GM23248 (cell line): ENCODE results near the gene PIEZO2. TPM values are rescaled to one million over a fixed set of nuclear protein-coding genes. Genes with fewer than 3 reads are reported as not detected.
"Not testable (repeated sequence)": the region's sequence is repeated elsewhere in the genome, so short reads cannot be mapped to it uniquely, and the experiment has no call there.

Source experiments
- DNase-seq: peaks from one replicate; pipeline ENCODE4 v3.0.0-alpha.2; 2015
- H2AFZ ChIP-seq: fragments of 200-600 bp; sonication (generic); 2 replicates; pipeline ENCODE4 v1.6.1; 2016; ENCODE audit warnings: antibody characterized with exemption
- H3F3A ChIP-seq: fragments of 200-600 bp; sonication (generic); 2 replicates; pipeline ENCODE4 v1.6.1; 2016; ENCODE audit warnings: mild to moderate bottlenecking, antibody characterized with exemption, mixed run types; ENCODE audit not compliant: insufficient read depth
- H3K27ac ChIP-seq: fragments of 200-600 bp; sonication (generic); 2 replicates; pipeline ENCODE4 v1.5.1; 2016; ENCODE audit warnings: mild to moderate bottlenecking
- H3K27me3 ChIP-seq: fragments of 200-600 bp; sonication (generic); replicated peaks from 2 replicates; pipeline ENCODE4 v1.6.1; 2016; ENCODE audit warnings: mild to moderate bottlenecking; ENCODE audit not compliant: insufficient read depth
- H3K36me3 ChIP-seq: fragments of 200-600 bp; sonication (generic); 2 replicates; pipeline ENCODE4 v1.6.1; 2016; ENCODE audit warnings: low read depth, mild to moderate bottlenecking
- H3K4me1 ChIP-seq: fragments of 200-600 bp; sonication (generic); 2 replicates; pipeline ENCODE4 v1.6.1; 2016; ENCODE audit warnings: mild to moderate bottlenecking; ENCODE audit not compliant: insufficient read depth
- H3K4me2 ChIP-seq: fragments of 200-600 bp; sonication (generic); one replicate; pipeline ENCODE4 v1.6.1; 2016; ENCODE audit warnings: mild to moderate bottlenecking; ENCODE audit not compliant: unreplicated experiment
- H3K4me3 ChIP-seq: fragments of 200-600 bp; sonication (generic); 2 replicates; pipeline ENCODE4 v1.5.1; 2016; ENCODE audit warnings: mild to moderate bottlenecking
- H3K79me2 ChIP-seq: fragments of 200-600 bp; sonication (generic); 2 replicates; pipeline ENCODE4 v1.6.1; 2016; ENCODE audit warnings: mild to moderate bottlenecking; ENCODE audit not compliant: insufficient read depth
- H3K9ac ChIP-seq: fragments of 200-600 bp; sonication (generic); 2 replicates; pipeline ENCODE4 v1.6.1; 2016; ENCODE audit warnings: mild to moderate bottlenecking
- H3K9me2 ChIP-seq: fragments of 200-600 bp; sonication (generic); 2 replicates; pipeline ENCODE4 v1.6.1; 2016; ENCODE audit warnings: mixed run types, mild to moderate bottlenecking, moderate library complexity; ENCODE audit not compliant: insufficient read depth
- H3K9me3 ChIP-seq: fragments of 200-600 bp; sonication (generic); one replicate; pipeline ENCODE4 v1.6.1; 2017; ENCODE audit warnings: low read depth
- H4K20me1 ChIP-seq: fragments of 200-600 bp; sonication (generic); 2 replicates; pipeline ENCODE4 v1.6.0; 2016; ENCODE audit not compliant: insufficient read depth
- WGBS, 2 experiments: methylation state at CpG; one replicate each; pipeline ENCODE4 v1.1.6; 2015 to 2017; ENCODE audit warnings: low lambda C conversion rate in 2 of 2, low coverage in 1 of 2; ENCODE audit errors: missing lambda C conversion rate in 2 of 2; 5-methylcytosine and 5-hydroxymethylcytosine counted together
- in situ Hi-C: fragments of 300-500 bp; cut with MboI; formaldehyde crosslinking; loops from 2 replicates; pipeline ENCODE4 v1.15.0; 2020
- microRNA-seq: library from miRNA; unstranded; fragments of <30 nt; microRNA quantifications from one replicate; pipeline ENCODE4, GENCODE V29; 2016; ENCODE audit warnings: borderline number of aligned reads
- polyA plus RNA-seq: library from polyadenylated mRNA; unstranded; fragments of >200 nt; fragmentation: Nextera tagmentation; extraction: Ambion mirVana; gene quantifications from 2 replicates; pipeline ENCODE4 v1.2.1, GENCODE V29; 2016
- small RNA-seq: library from RNA; depleted of rRNA; stranded (forward); fragments of <200 nt; gene quantifications from one replicate; pipeline ENCODE3, GENCODE V24; 2014; ENCODE audit warnings: low read depth, low replicate concordance
- total RNA-seq: library from RNA; depleted of rRNA; stranded (reverse); fragments of >200 nt; shearing (Covaris generic); gene quantifications from 2 replicates; pipeline ENCODE4 v1.2.3, GENCODE V29; 2014

PIEZO2 gene
- total and polyA plus RNA-seq, 2 experiments from 2014 or later: 0.93 to 1.5 TPM

DNA sequence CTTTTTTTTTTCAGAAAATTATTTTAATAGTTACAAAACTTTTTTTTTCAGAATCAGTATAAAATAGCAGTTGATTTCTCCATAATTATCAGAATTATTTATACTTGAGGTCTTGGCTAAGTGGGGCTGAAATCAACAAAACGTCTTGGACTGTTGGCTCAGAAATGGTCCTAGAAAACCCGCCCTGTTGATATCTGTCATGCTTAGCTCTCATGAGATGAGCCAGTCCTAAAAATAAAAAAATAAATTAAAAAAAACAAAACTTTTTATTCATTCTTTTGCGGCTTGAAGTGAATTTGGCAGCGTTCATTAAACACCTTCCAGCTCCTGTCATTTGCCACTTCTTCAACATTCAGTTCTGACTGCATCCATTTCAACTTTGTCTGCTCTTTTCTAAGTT, 525.8 kb downstream of the PIEZO2 start:
- H3K4me2 ChIP-seq, H2AFZ ChIP-seq, H3K4me1 ChIP-seq, H3K27me3 ChIP-seq, in situ Hi-C loops, H3K79me2 ChIP-seq, H3K9ac ChIP-seq, H3K36me3 ChIP-seq, H3K4me3 ChIP-seq, H3F3A ChIP-seq, H3K9me3 ChIP-seq, H4K20me1 ChIP-seq, H3K9me2 ChIP-seq, H3K27ac ChIP-seq, DNase-seq: not testable (repeated sequence)
- WGBS, 2 experiments: 35 to 40% methylated on average over 4 of the region's 4 CpGs

GRCh38 chr18:10622982-10623381, 526.4 kb downstream of the PIEZO2 start:
- H3K4me1 ChIP-seq, H3K9ac ChIP-seq, DNase-seq, H3F3A ChIP-seq, H3K27ac ChIP-seq, H3K9me2 ChIP-seq, H2AFZ ChIP-seq, H3K4me2 ChIP-seq, H3K9me3 ChIP-seq, H3K27me3 ChIP-seq, H3K79me2 ChIP-seq, H3K36me3 ChIP-seq, H4K20me1 ChIP-seq, in situ Hi-C loops, H3K4me3 ChIP-seq: not testable (repeated sequence)
- WGBS, 2 experiments: 35 to 59% methylated on average over 1 to 2 of the region's 2 CpGs

DNA sequence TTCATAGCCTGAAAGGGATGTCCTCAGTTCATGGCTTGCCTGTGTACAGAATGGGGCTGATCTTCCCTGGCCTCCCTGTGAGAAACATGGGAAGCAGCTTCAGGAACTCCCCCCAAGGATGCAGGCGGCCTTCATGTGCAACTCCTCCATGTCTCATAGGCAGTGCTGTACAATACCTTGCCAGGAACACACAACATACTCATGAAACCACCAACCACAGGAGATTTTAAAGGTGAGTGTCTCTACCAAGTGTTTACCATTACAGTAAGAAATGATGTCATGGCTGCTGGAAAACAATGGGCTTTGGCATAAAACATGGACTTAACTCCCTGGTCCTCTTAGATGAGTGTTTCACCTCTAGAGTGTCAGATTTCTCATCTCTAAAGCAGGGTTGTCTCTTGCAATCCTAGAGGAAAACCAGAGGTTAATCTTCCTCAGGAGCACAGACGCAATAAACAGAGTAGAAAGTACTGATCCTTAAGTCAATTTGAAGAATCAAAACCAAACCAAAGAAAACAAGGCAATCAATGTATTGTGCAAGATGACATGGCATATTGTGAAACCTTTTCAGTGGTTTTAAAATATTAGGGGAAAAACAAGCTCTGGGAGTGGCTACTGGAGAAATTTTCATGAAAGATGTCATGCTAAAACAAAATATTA, 528.6 kb downstream of the PIEZO2 start:
- peak; percentile 4 for DNase-seq
- H3K4me3 ChIP-seq, H3K36me3 ChIP-seq, H4K20me1 ChIP-seq, H3K9me2 ChIP-seq, H3K9me3 ChIP-seq, H3K79me2 ChIP-seq, in situ Hi-C loops, H2AFZ ChIP-seq, H3F3A ChIP-seq, H3K9ac ChIP-seq, H3K4me2 ChIP-seq, H3K27me3 ChIP-seq, H3K4me1 ChIP-seq, H3K27ac ChIP-seq: not testable (repeated sequence)
- WGBS, 2 experiments: 0% methylated on average over 1 of the region's 2 CpGs

Small RNAs within 50 kb of the gene (microRNA-seq; reads per million reads assigned to microRNA genes)
- gene MIR6788: not detected

Small RNAs within 50 kb of the gene (small RNA-seq; reads per million reads assigned to genes)
- gene AP001180.3 (not detected), gene AP001180.5 (not detected), gene MIR6788 (not detected)
